K562 (cell line): ENCODE measurements around the gene EPHX1. TPM values are rescaled to one million over a fixed set of nuclear protein-coding genes. Genes with fewer than 3 reads are reported as not detected.

ENCODE experiments used
- KLF16 ChIP-seq: IDR thresholded peaks from 2 replicates; pipeline ENCODE4 v1.6.1; 2016; ENCODE audit warnings: antibody characterized with exemption
- RBFOX2 ChIP-seq: fragments of 200-400 bp; formaldehyde crosslinking; IDR thresholded peaks from 2 replicates; pipeline ENCODE4 v1.6.1; 2017; ENCODE audit warnings: low read depth, mild to moderate bottlenecking, low read length, moderate library complexity
- polyA plus RNA-seq, 8 experiments: library from polyadenylated mRNA; depleted of rRNA in 4 of 8; stranded (reverse) in 5 of 8; unstranded in 3 of 8; fragments of >200 nt; fragmentation: Nextera tagmentation in 2 of 8; fragmentation: Illumina TruSeq in 1 of 8; extraction: Ambion mirVana in 2 of 8; extraction: Trizol in 1 of 8; gene quantifications; 2 replicates each; pipeline versions ENCODE4 v1.2.1 to v1.2.3, GENCODE V29; 2011 to 2014; ENCODE audit warnings: inconsistent platforms in 1 of 8, missing spikeins in 1 of 8
- total RNA-seq, 7 experiments: library from RNA; depleted of rRNA in 6 of 7; stranded (reverse); fragments of >200 nt in 6 of 7; fragmentation: Illumina TruSeq in 2 of 7; extraction: Trizol in 2 of 7; gene quantifications; 2 replicates each; pipeline versions ENCODE4 v1.2.1 to v1.2.3, GENCODE V29; 2011 to 2021; ENCODE audit warnings: low replicate concordance in 1 of 7
- TF ChIP-seq, protein P1 (sequence below), 2 experiments: IDR thresholded peaks; 2 replicates each; pipeline ENCODE4 v1.6.1; 2012; ENCODE audit warnings: improper control_type of control experiment in 2 of 2, low read depth in 2 of 2, low read length in 2 of 2, borderline replicate concordance in 1 of 2
- TF ChIP-seq, protein P2 (sequence below), 3 experiments: IDR thresholded peaks in 2 of 3; conservative IDR thresholded peaks in 1 of 3; 2 replicates each; pipeline ENCODE4 v1.5.1; 2011 to 2012; ENCODE audit warnings: low read length in 3 of 3, mild to moderate bottlenecking in 3 of 3, control low read depth in 2 of 3, improper control_type of control experiment in 1 of 3, inconsistent platforms in 1 of 3, low read depth in 1 of 3, mixed read lengths in 1 of 3, moderate library complexity in 1 of 3; ENCODE audit not compliant: insufficient read depth in 2 of 3
- TF ChIP-seq, protein P3 (sequence below): sonication (generic); formaldehyde crosslinking; IDR thresholded peaks from 2 replicates; pipeline ENCODE4 v1.8.0; 2022; ENCODE audit warnings: missing genetic modification reagents, mild to moderate bottlenecking, moderate library complexity, borderline replicate concordance

Gene EPHX1
- total and polyA plus RNA-seq, 9 of the 15 experiments (the other 6 are each of a cell fraction or from before 2014, with no cell fraction given), result 0.21 to 27.0 (median 6.7) TPM

DNA sequence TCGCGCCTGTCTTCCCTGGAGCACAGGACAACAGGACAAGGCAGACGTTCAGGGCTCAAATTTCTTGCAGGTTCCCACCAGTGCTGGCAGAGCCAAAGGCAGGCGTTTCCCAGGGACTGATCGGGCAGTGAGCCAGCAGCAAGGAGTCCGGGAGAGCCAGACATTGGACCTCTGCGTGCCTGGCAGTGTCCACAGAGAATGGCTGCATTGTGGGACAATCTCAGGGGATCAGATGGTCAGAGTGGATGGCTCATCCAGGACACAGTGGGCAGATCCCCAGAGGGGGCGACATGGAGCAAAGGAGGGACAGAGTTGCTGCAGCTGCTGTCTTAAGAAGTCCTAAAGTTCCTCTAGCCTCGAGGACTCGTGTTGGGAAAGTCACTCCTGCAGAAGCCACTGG lies 67.7 kb downstream of the EPHX1 start (continued):
- TF ChIP-seq, protein P1, sequence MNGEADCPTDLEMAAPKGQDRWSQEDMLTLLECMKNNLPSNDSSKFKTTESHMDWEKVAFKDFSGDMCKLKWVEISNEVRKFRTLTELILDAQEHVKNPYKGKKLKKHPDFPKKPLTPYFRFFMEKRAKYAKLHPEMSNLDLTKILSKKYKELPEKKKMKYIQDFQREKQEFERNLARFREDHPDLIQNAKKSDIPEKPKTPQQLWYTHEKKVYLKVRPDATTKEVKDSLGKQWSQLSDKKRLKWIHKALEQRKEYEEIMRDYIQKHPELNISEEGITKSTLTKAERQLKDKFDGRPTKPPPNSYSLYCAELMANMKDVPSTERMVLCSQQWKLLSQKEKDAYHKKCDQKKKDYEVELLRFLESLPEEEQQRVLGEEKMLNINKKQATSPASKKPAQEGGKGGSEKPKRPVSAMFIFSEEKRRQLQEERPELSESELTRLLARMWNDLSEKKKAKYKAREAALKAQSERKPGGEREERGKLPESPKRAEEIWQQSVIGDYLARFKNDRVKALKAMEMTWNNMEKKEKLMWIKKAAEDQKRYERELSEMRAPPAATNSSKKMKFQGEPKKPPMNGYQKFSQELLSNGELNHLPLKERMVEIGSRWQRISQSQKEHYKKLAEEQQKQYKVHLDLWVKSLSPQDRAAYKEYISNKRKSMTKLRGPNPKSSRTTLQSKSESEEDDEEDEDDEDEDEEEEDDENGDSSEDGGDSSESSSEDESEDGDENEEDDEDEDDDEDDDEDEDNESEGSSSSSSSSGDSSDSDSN (IDR thresholded peaks at IDR 0.05; ENCODE audit: borderline replicate concordance in 1 of 2, low read depth in 2 of 2, low read length in 2 of 2), result no peak
- TF ChIP-seq RBFOX2, result 0 out of 2 replicates have a peak, but pooled peaks have one; percentile 15
- TF ChIP-seq KLF16, result peak; percentile 39; the same call in 1 of the 2 replicates
- TF ChIP-seq, protein P2, sequence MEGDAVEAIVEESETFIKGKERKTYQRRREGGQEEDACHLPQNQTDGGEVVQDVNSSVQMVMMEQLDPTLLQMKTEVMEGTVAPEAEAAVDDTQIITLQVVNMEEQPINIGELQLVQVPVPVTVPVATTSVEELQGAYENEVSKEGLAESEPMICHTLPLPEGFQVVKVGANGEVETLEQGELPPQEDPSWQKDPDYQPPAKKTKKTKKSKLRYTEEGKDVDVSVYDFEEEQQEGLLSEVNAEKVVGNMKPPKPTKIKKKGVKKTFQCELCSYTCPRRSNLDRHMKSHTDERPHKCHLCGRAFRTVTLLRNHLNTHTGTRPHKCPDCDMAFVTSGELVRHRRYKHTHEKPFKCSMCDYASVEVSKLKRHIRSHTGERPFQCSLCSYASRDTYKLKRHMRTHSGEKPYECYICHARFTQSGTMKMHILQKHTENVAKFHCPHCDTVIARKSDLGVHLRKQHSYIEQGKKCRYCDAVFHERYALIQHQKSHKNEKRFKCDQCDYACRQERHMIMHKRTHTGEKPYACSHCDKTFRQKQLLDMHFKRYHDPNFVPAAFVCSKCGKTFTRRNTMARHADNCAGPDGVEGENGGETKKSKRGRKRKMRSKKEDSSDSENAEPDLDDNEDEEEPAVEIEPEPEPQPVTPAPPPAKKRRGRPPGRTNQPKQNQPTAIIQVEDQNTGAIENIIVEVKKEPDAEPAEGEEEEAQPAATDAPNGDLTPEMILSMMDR (IDR thresholded peaks at IDR 0.05 in 2 of 3, conservative IDR thresholded peaks at IDR 0.05 in 1 of 3; ENCODE audit: insufficient read depth in 2 of 3, low read depth in 1 of 3, low read length in 3 of 3), result peak; percentile 73 to 82 (median 77)
- TF ChIP-seq, protein P3, sequence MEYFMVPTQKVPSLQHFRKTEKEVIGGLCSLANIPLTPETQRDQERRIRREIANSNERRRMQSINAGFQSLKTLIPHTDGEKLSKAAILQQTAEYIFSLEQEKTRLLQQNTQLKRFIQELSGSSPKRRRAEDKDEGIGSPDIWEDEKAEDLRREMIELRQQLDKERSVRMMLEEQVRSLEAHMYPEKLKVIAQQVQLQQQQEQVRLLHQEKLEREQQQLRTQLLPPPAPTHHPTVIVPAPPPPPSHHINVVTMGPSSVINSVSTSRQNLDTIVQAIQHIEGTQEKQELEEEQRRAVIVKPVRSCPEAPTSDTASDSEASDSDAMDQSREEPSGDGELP (CRISPR knock-in tag), result 0 out of 2 replicates have a peak, but pooled peaks have one; percentile 20
